HG02943 (cell line): Measurements from ENCODE around the gene FMO1.
"Not testable (repeated sequence)": the region's sequence is repeated elsewhere in the genome, so short reads cannot be mapped to it uniquely, and the experiment has no call there.

Experiments used
- ATAC-seq: cut with Tn5 transposase; IDR thresholded peaks from one replicate; pipeline ENCODE4 v1.9.1; 2021; ENCODE audit warnings: mild to moderate bottlenecking, low read depth, moderate library complexity; ENCODE audit not compliant: unreplicated experiment

Gene FMO1

DNA sequence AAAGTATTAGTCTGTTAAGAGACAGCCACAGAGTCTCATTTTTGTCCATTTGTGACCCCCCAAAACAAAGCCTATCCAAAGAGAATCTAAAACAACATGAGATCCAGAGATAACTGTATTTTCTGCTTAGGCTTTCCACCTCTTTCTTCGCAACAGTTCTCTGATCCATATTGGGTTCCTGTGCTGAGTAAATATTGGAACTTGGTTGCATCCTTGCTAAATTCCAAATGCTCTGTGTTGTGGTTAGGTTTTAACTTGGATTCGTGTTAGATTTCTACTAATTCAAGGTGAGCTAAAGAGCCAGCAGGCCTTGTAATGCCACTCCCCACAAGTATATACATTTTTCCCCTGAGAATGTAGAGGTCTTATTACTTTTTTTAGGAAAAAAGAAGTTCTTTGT, 29.2 kb downstream of the FMO1 start:
- ATAC-seq = no peak

DNA sequence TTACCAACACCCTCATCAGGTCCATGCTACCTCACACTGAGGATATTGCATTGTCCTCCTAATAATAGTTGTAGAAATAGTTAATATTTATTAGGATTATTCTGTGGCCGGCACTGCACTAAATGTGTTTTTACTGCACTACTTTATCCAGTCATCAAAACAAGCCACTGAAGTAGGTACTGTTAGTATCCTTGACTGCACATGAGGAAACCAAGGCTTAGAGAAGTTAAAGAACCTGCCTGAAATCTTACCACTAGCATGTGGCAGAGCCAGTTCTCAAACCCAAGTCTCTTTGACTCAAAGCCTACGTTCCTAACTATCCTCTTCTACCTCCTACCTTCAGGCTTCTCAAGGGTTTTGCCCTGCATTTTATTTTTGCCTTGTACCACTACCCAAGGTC, 30.9 kb downstream of the FMO1 start:
- ATAC-seq = no peak

DNA sequence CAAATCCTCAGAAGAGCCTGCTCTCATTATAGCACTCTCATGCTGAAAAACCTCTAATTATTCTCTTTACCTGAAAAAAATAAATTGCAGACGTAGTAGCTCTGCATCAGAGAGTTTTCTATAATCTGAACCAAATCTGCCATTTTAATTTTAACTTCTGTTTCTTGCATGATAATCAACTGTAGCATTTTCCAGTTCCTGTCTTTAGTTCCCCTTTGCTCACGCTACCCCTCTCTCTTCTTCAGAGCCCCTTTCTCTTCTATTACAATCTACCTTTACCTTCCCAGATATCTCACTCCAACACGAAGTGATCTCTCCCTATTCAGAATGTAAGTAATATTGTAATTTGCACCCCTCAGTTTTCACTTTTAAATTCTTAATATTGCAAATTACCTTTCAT, 31.4 kb downstream of the FMO1 start:
- no peak for ATAC-seq

DNA sequence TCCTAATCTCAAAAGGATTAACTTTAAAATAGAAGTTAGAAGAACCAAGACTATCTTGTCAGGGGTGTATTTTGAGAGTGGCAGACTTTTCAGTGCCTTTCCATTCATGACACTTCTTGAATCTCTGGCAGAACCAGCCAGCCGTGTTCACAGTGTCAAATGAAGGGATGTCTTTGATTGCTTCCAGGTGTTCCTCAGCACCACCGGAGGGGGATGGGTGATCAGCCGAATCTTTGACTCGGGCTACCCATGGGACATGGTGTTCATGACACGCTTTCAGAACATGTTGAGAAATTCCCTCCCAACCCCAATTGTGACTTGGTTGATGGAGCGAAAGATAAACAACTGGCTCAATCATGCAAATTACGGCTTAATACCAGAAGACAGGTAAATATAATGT, 32.3 kb downstream of the FMO1 start:
- ATAC-seq = no peak

DNA sequence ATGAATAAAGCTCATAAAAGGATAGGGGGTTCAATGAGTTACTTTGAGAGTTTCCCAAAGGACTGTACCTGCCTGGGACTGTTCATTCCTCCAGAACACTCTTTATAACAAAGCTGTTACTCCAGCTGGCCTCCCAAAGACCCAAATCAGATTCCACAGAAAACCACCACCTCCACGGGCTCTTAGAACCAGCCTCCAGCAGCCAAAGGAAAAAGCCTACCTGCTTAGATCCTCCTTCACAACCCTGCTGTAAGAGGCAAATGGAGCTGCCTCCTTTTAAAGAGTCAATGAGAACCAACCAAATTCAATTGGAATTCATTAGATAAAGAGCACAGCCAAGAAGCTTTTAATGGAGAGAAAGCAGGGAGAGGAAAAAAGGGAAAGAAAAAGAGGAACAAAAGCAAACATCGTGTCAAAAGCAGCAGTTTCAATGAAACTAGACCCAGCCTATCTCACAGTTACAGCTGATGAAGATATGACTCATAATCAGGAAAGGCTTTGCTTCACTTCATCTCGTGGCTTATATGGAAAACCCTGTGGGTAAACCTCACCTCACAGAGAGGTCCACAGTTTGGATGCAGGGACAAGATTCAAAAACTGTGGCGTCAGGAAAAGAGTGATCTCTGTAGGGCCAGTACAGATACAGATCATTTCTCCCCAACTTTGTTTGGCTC, 37.9 kb downstream of the FMO1 start:
- no peak for ATAC-seq

DNA sequence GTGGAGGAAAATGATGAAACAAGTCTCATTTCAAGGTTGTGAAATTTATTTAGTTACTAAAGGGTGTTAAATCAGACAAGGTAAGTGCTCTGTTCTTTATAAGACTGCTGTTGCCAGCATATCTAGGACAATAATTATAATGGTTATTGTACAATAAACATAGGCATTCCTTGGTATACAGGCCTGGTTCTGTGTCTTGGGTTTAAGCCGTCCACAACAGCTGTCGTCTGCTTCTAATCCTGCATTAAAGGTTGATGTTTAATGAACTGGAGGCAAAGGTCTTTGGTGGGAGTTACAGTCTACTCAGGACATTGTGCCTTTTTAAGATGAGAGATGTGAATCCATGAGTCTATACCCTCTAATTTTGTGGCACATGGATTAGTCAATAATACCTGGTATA, 42.3 kb downstream of the FMO1 start:
- ATAC-seq = no peak

DNA sequence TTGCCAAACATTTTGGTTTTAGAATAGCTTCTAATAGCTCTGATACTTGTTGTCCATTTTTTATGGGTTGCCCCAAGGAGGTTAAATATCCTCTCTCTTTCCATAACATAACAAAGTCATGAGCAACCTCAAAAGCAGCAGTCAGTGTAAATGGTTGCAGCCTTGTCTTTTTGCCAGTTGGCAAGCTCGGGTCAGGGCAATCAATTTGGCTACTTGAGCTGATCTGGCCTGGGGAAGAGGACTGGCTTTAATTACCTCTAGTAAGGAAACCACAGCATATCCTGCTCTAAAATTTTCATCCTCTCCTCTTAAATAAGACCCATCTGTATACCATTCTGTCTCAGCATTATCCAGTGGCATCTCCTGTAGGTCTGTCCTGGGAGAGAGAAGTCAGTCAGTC, 44.5 kb downstream of the FMO1 start:
- no peak for ATAC-seq

DNA sequence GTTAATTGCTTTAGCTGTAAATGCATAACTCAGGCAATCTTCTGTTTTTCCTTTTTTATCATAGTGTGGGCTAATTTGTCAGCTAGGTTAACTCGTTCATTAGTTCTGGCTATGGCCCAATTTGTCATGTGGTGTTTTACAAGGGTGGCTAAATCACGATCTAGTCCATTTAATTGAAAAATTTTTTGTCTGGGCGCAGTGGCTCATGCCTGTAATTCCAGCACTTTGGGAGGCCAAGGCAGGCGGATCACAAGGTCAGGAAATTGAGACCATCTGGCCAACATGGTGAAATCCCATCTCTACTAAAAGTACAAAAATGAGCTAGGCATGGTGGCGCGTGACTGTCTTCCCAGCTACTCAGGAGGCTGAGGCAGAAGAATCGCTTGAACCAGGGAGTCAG, 47.1 kb downstream of the FMO1 start:
- ATAC-seq = not testable (repeated sequence)

DNA sequence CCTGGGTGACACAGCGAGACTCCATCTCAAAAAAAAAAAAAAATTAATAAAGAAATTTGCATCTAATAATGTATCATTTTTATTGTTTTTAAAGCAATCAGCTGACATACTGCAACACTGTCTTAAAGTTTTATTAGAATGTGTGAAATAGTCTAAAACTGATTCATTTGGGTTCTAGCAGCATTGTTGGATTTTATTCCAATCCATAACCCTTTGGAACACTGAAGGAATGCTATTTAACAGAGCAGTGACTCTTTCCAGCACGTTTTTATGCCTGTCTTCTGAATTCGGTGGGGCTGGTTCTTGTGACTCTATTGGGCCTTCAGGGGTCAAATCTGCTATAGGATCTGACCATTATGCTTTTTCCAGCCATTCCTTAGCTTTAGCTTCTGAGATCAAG, 47.5 kb downstream of the FMO1 start:
- ATAC-seq = no peak

DNA sequence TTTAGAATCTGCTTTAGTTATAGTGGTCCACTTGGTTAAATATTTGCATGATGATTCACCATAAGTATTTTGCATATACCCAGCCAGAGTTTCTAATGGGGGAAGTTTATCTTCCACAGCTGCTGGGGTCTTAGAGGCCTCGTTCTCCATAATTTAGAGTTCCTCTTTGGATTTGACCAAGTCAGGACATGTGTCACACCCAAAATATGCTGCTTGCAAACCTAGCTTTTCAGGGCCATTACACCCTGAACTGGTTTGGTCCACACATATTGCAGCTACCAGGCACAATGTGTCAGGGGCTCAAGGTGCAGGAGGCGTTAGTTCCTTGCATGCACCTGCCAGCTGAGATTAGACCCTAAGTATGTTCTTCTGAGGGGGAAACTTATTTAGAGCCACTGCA, 48.6 kb downstream of the FMO1 start:
- no peak for ATAC-seq

DNA sequence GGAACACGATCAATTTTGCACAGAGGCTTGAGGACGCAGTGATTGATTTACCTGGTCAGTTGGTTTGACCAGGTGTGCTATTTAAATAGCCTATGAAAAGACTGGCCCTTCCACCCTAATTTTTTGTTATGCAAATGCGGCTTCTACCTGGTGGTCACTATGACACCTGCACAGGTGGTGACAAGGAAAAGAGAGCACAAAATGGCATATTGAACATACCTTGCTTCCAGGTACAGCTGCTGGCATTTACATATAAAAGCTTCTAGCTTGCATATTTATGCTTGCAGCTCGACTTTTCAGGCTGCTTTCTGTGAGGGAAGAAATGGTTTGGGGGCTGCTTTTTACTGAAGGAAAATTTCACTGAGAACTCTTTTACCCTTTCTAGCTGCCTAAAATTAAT, 50.4 kb downstream of the FMO1 start:
- ATAC-seq = no peak

DNA sequence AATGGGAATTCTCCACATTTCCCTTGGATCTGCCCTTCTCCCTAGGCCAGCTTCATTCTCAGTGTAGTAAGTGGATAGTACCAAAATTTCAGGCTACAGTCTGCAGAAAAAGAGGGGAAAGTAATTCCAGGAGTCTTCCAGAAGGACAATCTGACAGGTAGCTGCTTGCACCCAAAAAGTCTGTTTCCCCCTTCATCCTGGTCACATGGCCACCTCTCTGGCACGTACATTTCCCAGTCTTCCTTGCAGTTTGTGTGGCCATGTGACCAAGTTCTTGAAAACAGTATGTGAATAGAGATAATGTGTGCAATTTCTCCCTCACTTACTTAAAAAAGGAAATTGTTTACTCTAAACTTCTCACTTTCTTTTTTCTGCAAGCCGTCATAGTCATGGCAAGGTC, 51.0 kb downstream of the FMO1 start:
- no peak for ATAC-seq

DNA sequence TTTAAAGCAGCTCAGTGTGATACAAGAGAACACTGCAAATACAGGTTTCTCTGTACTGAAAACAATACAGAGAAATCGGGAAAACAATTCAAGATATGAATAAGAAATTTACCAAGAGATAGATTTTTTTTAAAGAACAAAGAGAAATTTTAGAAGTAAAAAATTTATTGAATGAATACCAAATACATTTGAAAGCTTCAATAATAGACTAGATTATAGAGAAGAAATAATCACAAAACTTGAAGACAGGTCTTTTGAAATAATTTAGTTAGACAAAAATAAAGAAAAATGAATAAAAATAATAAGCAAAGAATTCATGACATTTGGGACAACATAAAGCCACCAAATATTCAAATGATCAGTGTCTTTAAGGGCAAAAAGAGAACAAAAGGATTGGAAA, 52.1 kb downstream of the FMO1 start:
- ATAC-seq = no peak

DNA sequence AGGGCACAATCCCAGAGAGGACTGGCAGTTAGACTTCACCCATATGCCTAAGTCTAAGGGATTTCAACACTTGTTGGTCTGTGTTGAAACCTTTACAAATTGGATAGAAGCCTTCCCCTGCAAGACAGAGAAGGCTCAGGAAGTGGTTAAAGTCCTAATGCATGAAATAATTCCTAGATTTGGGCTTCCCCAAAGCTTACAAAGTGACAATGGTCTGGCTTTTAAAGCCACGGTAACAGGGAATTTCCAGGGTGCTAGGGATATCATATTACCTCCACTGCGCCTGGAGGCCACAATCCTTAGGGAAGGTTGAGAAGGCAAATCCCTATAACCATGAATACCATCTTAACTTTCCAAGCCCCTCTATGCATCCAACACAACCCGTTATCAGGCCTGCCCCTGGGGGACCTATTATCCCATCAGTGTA, 62.4 kb downstream of the FMO1 start:
- ATAC-seq = no peak

DNA sequence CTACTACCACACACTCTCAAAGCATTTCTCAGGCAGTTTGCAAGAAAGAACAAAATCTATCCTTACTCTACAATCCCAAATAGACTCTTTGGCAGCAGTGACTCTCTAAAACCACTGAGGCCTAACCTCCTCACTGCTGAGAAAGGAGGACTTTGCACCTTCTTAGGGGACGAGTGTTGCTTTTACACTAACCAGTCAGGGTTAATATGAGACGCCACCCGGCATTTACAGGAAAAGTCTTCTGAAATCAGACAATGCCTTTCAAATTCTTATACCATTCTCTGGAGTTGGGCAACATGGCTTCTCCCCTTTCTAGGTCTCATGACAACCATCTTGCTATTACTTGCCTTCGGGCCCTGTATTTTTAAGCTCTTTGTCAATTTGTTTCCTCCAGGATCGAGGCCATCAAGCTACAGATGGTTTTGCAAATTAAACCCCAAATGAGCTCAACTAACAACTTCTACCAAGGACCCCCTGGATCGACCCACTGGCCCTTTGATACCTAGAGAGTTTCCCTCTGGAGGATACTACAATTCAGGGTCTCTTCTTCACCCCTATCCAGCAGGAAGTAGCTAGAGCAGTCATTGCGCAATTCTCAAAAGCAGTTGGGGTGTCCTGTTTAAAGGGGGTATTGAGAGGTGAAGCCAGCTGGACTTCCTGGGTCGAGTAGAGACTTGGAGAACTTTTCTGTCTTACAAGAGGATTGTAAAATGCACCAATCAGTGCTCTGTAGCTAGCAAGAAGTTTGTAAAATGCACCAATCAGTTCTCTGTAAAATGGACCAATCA, 63.7 kb downstream of the FMO1 start:
- no peak for ATAC-seq

DNA sequence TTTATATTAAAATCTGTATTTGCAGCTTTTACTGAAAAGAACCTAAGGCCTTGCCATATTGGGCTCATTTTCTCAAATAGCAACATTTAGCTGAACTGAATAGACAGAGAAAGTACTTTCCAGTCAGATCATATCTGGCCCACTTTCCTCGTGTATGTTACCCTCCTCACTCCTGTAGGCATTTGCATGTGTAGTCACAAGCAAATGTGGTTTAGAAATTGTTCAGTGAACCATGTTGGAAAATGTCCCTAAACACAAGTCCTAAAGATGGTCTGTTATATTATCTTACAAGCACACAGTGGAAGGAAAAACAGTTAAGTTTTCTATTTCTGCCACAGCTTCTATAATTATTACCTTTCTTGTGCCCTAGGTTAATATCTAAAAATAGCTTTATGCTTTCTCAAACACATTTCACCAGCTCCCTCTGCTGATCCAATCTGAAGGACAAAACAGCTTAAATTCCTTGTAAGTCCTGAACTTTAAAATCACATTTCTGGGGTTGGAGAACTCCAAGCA, 65.1 kb downstream of the FMO1 start:
- peak; percentile 48 for ATAC-seq

DNA sequence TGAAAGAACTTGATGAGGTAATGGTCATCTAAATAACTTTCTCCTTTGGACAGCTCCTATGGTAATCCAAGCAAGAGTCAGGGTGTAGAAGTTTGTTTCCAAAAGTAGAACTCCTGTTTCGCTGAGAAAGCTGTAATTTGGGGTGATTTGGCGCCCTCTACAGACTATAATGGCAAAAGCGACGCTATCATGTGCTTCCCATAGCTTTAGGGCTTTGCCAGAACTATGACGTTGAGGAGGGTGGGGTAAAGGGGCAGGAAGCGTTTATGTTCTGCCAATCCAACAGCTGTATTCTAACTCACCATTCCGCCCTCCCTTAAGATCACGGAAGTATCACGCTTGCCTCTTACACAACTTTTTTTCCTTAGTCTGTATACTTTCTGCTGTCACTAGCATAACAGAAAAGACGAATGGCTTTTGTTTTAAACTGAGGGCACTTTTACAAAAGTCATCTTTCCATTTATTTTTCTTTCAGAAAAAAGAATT, 65.6 kb downstream of the FMO1 start, which contains the start of gene FMO4:
Gene FMO4 (plus strand): TSS at position 349 of the 486 bp plus-strand sequence. CDS start 5,643 bp downstream, outside the sequence.
- peak; percentile 100 for ATAC-seq

DNA sequence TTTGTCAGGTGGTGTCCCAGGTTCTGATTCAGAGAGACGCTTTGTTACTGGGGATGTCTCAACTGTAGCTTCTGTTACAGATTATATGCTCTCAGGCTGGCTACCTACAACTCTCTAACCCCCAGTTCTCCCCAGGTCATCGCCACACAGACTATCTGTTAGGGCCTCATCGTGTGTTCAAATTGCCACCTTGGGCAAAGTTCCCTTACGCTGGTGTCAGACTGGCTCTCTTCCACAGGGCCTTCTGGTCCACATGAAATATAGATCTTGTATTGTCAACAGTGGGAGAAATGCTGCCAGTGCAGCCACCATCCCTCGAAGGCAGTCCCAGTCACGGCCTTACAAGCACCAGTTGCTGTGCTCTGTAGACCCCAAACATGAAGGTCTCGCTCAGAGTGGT, 81.0 kb downstream of the FMO1 start:
- no peak for ATAC-seq

DNA sequence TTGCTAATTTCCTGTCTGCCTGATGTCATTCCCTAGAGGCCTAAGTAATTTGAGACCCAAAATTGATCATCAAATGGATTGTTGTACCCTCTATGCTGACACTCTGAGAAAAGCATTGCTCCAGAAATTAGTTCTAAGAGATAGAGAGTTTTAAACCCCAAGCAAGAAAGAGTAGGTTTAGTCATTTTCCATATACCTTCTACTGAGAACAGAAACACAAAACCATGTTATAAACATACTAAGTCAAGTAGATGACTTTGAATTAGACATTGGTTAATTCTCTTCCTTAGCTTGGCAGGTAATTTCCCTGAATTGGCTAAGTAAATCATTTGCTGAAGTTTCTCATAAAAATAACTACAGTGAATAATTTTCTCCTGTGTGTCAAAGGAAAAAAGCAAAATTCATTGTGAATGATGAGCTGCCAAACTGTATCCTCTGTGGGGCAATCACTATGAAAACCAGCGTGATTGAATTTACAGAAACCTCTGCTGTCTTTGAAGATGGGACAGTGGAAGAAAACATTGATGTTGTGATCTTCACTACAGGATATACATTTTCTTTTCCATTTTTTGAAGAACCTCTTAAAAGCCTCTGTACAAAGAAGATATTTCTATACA, 85.8 kb downstream of the FMO1 start:
- ATAC-seq = no peak
